NB4 (cell line): ENCODE measurements around the gene FGF14.

ENCODE experiments used
- MYC ChIP-seq: IDR thresholded peaks from 2 replicates; pipeline ENCODE4 v1.6.1; 2011; ENCODE audit warnings: low read depth, low read length
- POLR2A ChIP-seq: IDR thresholded peaks from 2 replicates; pipeline ENCODE4 v1.6.1; 2011; ENCODE audit warnings: mild to moderate bottlenecking; ENCODE audit not compliant: insufficient read length; ENCODE audit errors: extremely low read depth
- TF ChIP-seq, protein P1 (sequence below): IDR thresholded peaks from 2 replicates; pipeline ENCODE4 v1.6.1; 2011; ENCODE audit warnings: low read depth, low read length
- TF ChIP-seq, protein P2 (sequence below): IDR thresholded peaks from one replicate; pipeline ENCODE4 v1.5.1; 2012; ENCODE audit warnings: low read depth, low read length

DNA sequence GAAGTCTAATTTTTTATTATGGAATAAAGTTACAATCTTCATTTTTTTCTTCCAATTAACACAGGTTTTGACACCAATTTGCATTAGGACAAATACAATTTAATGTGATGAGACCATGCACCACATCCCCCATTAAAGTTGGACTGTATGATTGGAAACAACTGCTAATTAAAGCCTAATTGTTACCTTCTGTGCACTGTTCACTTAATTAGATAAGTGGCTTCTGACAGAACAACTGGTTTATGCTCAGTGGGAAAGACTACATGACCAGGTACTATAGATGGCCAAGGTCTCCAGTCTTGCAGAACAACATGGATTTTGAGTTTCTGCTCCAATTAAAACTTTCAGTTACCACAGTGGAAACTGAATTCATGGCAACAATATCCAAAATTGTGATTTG, 198.1 kb downstream of the FGF14 start:
- TF ChIP-seq, protein P1, sequence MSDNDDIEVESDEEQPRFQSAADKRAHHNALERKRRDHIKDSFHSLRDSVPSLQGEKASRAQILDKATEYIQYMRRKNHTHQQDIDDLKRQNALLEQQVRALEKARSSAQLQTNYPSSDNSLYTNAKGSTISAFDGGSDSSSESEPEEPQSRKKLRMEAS: no peak
- TF ChIP-seq, protein P2, sequence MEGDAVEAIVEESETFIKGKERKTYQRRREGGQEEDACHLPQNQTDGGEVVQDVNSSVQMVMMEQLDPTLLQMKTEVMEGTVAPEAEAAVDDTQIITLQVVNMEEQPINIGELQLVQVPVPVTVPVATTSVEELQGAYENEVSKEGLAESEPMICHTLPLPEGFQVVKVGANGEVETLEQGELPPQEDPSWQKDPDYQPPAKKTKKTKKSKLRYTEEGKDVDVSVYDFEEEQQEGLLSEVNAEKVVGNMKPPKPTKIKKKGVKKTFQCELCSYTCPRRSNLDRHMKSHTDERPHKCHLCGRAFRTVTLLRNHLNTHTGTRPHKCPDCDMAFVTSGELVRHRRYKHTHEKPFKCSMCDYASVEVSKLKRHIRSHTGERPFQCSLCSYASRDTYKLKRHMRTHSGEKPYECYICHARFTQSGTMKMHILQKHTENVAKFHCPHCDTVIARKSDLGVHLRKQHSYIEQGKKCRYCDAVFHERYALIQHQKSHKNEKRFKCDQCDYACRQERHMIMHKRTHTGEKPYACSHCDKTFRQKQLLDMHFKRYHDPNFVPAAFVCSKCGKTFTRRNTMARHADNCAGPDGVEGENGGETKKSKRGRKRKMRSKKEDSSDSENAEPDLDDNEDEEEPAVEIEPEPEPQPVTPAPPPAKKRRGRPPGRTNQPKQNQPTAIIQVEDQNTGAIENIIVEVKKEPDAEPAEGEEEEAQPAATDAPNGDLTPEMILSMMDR: no peak
- TF ChIP-seq POLR2A (no peak), MYC (no peak)
